Astrocyte of the hippocampus (primary cell): ENCODE data around the gene COMP.

Experiments
- DNase-seq: peaks from one replicate; pipeline ENCODE4 v3.0.0; 2011; ENCODE audit warnings: low read depth, low spot score

Gene COMP

GRCh38 chr19:18803550-18804138 is 12.5 kb upstream of the COMP start:
- DNase-seq: no peak

GRCh38 chr19:18802354-18802753 is 11.2 kb upstream of the COMP start:
- no peak for DNase-seq

GRCh38 chr19:18800636-18801035 is 9.5 kb upstream of the COMP start:
- DNase-seq: no peak

- no peak for DNase-seq
Measured at GRCh38 chr19:18800079-18800478, 9.0 kb upstream of the COMP start.

- DNase-seq: no peak
Measured at GRCh38 chr19:18799389-18799970, 8.4 kb upstream of the COMP start.

GRCh38 chr19:18798384-18799352 is 7.6 kb upstream of the COMP start:
- no peak for DNase-seq

GRCh38 chr19:18796239-18796638 is 5.1 kb upstream of the COMP start:
- no peak for DNase-seq

GRCh38 chr19:18795540-18795939 is 4.4 kb upstream of the COMP start:
- peak; percentile 72 for DNase-seq

GRCh38 chr19:18794692-18795091 is 3.6 kb upstream of the COMP start:
- DNase-seq: no peak

- no peak for DNase-seq
Measured at GRCh38 chr19:18794029-18794313, 2.9 kb upstream of the COMP start.

GRCh38 chr19:18793144-18794028 is 2.3 kb upstream of the COMP start:
- DNase-seq: no peak

- DNase-seq: no peak
Measured at GRCh38 chr19:18792661-18793060, 1.6 kb upstream of the COMP start.

- no peak for DNase-seq
Measured at GRCh38 chr19:18791315-18791678, 192 bp upstream of the COMP start.

- peak; percentile 42 for DNase-seq
Measured at GRCh38 chr19:18789883-18790565, 1.1 kb downstream of the COMP start.

- no peak for DNase-seq
Measured at GRCh38 chr19:18789422-18789869, 1.7 kb downstream of the COMP start.

GRCh38 chr19:18788529-18789421 is 2.3 kb downstream of the COMP start:
- DNase-seq: no peak

GRCh38 chr19:18785179-18786124 is 5.7 kb downstream of the COMP start:
- DNase-seq: peak; percentile 73

- no peak for DNase-seq
Measured at GRCh38 chr19:18784786-18785120, 6.4 kb downstream of the COMP start.
